Measurements from ENCODE around the gene FAM120A.

The FAM120A gene

DNA sequence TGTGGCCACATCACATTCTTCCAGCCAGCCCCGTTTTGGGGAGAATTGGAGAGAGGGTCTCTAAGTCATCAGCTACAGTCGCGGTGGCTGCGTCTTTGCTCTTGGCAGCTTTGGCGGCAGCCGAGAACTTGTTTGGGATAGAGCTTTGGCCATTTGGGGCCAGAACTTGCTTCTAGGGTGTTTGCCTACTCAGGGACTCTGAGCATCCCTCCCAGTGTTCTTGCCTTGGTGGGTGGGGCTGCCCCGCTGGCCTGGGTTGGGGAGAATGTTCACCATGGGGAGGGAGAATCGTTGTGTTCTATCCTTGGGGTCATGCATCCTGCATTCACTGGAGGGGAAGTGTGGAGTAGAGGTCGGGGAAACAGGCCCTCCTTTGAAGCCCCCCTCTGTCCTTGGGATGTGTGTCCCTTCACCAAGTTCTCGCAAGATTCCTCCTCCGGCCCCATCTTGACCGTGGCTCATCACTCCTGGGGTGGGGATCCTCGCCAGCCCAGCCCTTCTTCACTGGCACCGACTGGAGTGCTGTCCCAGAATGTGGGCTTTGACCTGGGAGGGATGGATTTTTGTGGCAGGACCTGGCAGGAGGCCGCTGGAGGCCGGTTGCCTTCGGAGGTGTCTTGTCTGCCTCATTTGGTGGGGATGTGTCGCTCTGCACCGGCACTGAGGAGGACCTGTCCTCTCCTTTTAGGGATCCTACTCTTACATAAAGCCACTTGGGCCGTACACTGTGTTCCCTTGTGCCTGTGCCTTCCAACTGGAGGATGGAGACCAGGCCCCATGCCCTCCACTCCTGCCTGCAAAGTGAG lies 128.4 kb downstream of the FAM120A start:
- no peak for DNase-seq (ENCODE audit: low read depth)

DNA sequence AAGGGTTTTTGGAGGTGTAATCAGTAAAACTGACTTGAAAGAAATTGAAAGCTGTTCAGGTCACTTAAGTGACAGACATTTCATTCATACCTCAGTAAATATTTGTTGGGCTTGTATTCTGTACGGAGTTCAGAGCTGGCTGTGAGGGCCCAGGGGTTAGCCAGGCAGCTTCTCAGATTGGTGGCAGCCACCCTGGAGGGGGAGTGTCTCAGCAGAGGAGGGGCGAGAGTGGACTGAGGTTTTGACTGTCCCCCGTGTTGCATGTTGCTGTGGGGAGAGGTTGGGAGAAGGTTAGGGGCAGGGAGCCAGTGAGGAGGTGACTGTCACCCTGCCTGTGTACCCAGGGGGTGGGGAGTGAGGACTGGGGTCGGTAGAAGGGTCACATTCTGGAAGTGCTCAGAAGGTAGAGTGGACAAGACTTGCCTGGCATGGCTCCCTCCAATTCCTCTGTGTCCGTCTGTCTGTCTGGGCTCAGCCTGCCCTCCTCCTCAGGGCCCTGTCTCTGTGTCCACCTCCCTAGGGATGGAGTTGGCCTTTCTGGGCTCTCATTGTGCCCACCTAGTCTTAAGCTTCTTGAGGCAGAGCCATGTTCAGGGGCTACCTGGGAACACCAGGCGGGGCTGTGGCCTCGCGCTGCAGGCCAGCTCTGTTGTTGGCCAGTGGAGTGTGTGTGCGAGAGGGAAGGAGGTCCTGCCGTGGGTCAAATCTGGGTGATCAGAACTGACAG lies 129.3 kb downstream of the FAM120A start:
- no peak for DNase-seq (ENCODE audit: low read depth)

DNA sequence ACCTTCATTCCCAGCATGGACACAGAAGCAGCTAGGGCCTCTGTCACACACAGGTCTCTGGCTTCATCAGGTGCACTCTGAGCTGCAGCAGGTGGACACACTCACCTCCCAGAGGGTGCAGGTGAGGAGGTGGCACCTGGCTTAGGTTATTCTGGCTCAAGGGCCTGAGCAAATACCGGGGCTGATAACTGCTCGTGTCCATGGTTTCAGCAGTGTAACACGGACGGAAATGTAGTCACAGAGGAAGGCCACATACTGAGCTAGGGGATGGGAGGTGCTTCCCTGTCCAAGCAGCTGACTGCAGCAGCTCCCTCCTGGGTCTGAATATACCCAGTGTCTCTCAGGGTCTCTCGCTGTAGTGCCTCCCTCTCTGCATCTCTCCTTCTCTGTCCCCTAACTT lies 130.6 kb downstream of the FAM120A start:
- DNase-seq (ENCODE audit: low read depth) = no peak

DNA sequence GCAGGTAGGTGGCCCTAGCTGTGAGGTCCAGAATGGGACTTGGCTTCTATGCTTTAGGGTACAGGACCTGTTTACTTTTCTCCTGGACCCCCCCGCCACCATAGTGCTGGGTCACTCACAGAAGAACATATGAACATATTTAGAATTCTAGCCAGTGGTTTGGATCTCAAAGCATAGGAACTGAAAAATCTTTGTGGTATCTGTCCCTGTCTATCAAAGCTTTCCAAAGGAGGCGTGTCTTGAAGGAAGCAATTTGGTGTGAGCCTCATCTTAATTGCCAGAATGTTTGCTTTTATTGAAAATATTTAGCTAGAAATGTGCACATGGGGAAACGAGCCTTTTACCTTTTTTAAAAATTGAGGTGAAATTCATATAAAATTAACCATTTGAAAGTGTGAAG lies 131.1 kb downstream of the FAM120A start:
- no peak for DNase-seq (ENCODE audit: low read depth)

DNA sequence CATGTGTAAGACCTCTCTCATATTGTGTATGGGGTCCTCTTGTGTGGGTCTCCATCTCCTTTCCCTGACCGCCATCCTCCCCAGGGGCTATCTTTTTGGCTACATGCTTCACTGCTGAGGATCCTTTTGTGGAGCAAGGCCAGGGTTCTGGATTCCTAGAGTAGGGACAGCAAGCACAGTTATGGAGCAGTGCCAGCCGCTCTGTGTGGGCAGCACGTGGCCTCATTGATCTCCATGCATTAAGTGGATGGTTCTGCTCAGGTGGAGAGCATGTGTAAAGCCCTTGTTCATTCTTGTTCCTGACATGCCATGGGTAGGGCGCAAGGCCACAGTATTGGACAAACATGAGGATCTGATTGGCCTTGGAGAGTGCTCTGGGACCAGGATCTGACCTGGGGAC lies 133.8 kb downstream of the FAM120A start:
- no peak for DNase-seq (ENCODE audit: low read depth)

DNA sequence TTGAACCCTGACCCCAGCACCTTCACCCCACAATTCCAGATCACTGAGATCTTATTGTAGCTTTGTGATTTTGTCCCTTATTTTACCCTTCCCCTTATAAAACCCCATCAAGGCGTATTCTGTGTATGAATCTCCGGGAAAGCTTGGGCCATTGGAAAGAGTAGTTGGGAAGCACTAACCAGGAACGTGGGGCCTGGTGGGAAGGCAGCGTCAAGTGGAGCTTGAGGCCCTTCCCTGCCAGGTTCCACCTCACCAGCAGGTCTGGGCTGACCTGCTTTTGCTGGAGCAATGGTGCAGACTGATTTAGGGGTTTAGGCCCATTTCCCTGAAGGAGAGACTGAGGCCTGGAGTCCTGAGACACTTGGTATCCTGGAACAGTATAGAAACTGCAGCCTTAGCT lies 134.2 kb downstream of the FAM120A start:
- DNase-seq (ENCODE audit: low read depth) = no peak

DNA sequence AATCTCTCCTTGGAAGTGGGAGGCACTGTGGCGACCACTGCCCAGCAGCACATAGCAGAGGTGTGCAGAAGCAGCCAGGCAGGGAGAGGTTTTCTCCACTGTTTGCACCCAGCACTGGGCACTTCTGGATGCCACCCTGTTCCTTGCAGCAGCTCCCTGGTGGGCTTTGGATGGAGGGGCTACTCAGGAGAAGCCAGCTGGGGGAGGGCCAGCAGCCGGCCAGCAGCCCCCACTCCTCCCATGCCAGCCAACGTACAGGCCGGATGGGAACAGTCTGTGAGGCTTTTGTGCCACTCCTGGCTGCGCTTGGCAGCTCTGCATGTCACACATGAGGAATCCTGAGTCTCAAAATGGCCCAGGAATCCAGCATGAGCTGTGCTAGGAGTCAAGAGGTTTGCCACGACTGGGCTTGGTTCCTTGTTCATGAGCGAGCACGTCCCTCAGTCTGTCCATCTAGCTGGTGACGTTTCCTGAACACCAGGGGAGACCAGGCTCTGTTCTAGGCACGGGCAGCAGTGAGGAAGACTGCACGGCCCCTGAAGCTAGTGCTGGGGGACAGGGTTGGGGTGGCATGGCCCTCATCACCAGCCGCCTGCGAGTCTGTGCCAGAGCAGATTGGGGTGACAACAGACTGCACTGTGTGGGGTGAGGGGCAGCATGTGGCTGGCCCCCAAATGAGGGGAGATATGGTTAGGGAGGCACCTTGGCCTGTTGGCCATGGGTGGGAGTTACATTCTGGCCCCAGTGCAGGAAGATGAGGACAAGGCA lies 135.0 kb downstream of the FAM120A start:
- DNase-seq (ENCODE audit: low read depth) = no peak

DNA sequence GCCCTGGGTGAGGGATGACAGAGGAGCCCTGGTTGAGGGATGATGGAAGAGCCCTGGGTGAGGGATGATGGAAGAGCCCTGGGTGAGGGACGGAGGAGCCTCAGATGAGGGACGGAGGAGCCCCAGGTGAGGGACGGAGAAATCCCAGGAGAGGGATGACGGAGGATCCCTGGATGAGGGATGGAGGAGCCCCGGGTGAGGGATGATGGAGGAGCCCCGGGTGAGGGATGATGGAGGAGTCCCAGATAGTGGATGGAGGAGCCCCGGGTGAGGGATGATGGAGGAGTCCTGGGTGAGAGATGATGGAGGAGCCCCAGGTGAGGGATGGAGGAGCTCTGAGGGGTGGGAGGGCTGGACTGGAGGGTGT lies 135.8 kb downstream of the FAM120A start:
- DNase-seq (ENCODE audit: low read depth) = no peak

DNA sequence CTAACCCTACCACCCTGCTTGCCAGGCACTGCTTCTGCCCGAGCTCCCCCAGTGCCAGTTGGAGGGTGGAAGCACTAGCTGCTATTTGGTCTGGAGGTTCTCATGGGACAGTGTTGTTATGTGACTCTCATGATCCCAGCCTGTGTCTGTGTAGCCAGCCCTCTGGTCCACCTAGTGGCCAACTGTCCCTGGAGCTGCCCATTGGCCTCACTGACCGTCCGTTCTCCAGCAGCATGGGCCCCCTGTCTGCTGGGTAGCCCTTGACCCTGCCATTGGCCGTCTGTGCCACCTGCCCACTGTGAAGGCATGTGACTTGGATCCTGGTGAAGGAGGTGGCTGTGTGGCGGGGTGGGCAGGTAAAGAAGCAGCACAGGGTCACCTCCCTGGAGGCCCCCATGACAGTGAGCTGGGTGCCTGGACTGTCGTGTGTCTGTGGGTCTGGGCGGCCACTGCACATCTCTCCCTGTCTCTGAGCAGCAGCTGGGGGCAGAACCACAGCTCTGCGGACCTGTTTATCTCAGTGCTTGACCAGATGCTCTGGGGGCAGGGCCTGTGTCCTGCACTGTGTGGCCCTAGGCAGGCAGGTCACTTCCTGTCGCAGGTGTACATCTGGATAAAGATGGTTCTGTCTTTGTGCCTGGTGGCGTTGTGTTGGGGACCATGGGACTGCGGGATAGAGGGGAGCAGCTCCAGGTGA lies 136.3 kb downstream of the FAM120A start:
- DNase-seq (ENCODE audit: low read depth) = no peak

DNA sequence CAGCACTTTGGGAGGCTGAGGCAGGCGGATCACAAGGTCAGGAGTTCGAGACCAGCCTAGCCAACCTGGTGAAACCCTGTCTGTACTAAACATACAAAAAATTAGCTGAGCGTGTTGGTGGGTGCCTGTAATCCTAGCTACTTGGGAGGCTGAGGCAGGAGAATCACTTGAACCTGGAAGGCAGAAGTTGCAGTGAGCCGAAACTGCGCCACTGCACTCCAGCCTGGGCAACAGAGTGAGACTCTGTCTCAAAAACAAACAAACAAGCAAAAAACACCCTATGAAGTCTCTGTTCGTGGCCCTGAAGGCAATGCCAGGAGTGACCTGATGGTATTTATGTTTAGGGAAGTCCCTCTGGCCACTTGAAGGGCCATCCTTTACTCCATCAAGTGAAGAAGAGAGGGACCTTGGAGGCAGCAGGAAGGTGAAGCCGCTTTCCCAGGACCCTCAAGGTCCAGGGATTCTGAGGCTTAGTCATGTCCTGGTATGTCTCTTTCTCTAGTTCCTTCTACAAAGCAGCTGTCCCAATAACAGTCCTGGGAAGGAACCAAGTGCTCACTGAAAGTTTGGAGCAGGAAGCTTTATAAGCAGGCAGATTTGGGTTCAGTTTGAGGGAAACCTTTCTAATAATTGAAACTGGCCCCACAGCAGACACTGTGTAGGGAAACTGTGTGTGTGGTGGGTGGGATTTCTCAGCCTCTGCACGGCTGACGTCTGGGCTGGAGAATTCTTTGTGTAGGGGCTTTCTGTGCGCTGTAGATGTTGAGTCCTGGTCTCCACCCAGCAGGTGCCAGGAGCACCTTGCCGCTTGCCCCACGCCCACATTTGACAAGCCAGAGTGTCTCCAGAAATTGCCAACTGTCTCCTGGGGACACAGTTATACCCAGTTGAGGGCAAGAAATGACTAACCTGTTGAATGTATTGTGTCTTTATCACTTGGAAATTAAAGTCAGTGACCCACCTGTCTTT lies 137.4 kb downstream of the FAM120A start:
- no peak for DNase-seq (ENCODE audit: low read depth)

DNA sequence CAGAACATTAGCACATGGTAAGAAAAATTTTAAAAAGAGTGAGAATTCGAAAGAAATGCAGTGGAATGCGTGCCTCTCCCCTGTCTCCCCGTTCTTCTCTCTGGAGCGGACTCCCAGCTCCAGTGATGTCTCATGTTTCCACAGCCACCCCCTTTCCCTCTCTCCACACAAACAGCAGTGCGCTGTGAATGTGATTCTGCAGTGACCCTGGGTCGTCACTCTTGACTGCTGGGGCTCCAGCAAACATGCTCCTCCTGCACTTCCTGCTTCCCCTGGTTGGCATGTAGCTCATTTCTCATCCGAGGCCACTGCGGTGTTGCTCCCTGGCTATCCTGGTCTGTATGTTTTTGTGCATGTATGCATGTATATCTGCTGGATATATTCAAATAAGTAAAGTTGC lies 138.2 kb downstream of the FAM120A start:
- no peak for DNase-seq (ENCODE audit: low read depth)

DNA sequence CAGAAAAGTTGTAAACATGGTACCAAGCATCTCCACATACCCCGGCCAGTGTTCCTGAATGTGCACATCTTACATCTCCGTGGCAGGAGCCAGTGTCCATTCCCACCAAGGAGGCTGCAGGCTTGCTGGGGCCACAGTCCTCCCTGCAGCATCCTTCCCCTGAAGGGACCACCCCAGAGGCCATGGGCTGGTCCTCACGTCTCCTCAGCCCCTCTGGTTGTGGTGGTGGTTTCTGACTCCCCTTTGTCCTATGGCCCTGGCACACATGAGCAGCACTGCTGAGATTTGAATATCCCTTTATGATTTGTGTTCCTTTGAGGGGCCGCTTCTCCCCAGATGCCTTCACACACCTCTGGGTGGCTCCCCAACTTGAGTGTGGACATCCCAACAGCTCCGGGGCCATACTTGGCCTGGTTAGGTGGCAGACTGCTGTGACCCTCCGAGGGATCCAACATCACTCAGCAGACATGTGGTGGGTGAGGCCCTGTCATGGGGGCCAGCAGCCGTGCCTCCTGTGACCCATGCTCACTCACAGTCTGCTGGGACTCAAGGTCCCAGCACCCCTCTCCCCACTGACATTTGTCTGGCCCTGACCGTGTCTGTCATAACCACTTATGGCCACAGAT lies 139.2 kb downstream of the FAM120A start:
- no peak for DNase-seq (ENCODE audit: low read depth)

DNA sequence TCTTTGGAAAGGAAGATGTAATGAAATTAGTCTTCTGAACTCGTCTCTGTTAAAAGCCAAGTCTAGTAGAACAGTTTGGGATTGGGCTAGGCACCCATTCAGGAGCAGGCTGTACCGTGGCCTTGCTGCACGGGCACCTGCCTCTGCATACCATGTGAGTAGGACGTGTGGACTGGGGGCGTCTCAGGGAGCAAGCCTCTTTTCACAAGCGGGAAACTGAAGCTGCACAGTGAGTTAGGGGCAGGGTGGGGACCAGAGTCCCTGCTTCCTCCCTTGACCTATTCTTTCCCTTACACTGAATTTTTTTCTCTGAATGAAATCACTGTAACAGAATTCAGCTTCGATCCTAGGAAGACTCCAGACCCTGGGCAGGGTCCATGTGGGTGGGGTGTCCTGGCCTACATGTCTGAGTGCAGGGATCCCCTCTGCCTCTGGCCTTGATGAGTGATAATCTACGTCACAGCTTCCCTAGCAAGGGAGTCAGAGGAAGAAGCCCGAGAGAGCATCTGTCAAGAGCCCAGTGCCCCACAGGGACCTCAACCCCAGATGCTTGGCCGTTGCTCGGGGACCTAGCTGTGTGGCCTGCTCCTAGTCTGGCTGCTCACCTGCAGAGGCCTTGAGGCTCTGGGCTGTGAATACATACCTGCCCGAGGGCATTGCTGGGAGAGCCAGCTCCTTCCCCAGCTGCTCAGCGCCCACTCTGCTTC lies 140.0 kb downstream of the FAM120A start:
- DNase-seq (ENCODE audit: low read depth) = no peak

DNA sequence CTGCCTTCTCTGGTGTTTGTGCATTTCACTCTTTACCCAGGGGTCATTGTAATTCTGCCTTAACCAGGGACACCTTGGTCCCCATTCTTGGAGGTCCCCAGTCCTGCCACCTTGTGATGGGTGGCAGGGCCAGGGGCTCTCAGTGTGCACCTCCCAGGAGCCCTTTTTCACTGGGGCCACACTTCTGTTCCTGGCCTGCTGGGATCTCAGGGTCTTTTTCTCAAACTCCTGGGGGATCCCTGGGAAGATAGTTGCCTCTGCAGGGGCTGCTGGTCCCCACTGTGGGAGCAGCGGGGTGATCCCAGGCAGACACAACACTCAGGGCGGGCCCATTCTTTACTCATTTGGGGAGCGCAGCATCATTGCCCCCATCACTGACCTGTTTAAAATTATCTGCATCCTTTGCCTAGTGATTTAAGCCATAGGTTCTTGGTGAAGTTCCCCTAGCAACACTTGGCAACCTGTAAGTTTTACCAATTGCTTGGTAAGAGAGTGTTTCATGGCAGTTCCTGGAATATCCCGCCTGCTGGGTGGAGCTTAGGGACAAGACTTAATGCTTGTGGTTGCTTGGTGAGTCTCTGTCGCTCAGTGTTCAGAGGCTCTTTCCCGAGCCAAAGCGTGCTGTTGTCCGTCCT lies 140.6 kb downstream of the FAM120A start:
- no peak for DNase-seq (ENCODE audit: low read depth)

DNA sequence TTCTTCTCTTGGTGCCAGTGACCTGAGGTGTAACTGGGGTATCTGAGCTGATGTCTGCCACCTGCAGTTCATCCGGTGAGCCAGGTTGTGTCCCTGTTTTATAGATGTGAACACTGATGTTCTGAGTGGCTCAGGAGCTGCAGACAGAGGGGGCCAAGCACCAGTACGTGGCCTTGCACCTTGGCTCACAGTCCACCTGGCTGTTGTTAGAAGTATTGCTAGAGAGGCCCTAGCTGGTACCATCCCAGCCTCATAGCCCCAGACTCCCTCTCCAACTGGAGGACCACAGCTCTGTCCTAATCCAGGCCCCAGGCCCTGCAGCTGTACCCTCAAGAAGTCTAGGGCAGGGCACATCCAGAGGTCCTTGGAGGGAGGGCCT lies 141.1 kb downstream of the FAM120A start:
- no peak for DNase-seq (ENCODE audit: low read depth)

DNA sequence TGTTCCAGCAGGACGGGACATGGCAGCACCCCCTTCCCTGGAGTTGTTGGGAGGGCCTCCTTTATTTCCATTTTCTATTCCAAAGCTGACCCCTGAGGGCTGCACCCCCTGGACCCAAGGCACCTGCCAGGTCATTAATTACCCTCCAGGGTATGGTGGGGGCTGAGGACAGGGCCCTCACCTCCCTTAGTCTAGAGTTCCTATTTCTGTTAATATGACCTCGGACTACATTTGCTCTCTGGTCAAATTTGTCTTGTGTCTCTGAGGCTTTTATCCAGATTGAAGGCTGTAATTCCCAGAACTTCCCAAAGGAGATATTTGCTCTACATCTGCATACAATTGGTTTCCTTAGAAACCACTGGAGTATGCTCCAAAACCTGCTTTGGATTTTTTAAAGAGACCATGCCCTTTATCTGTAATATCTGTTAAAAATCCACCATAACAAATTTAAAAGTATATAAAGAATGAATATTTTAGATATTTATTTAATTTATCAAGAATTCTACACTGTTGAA lies 141.7 kb downstream of the FAM120A start:
- no peak for DNase-seq (ENCODE audit: low read depth)

DNA sequence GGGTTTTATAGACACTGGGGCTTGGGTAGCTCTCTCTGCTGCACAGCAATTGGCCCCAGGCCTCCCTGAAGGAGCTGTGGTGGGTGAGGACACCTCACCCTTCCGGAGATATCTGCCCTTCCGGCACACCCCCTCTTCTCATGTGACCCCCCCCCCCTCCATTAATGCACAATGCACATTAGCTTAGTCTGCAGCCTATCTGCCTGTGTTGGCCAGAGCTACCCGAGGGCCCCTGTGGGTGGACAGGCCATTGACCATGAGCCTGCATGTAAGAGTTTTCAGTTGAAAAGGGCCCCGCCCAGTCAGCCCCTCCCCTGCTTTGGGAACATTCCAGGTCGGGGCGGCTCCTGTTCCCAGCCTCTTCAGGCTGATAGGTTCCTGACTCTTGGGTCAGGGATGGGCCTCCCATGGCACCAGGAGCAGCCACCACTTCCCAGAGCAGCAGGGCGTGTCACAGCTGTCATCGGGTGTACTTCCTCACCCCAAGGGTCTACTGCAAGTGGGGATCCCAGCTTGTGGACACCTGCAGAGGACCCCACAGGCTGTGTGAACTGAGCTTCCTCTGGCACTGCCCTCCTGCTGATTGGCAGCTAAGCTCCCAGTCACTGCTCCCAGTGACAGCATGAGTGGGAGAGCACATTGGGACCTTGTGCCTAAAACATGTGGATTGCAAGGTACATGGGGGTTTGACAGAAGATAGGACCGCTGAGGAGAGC lies 142.7 kb downstream of the FAM120A start:
- DNase-seq (ENCODE audit: low read depth) = no peak

DNA sequence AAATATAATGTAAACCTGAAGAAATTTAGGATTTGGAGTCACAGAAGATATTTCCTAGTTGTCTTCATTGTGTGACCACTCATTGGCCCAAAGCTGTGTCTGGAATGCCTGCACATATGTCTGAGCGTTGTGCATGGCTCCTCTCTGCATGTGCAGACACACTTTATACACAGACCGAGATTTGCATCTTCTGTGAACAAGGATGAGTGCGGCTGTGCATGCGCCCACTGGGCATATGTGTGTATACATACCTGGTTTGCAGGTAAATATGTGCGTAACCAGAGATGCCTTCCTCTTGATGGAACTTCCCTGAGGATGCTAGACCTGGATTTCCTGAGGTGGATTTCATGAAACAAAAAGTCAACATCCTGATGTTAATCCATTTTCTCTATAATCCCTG lies 144.0 kb downstream of the FAM120A start:
- no peak for DNase-seq (ENCODE audit: low read depth)

Data from stimulated activated CD8-positive, alpha-beta memory T cell treated with anti-CD3 and anti-CD28 coated beads, Interleukin-15, amount 100 ng/mL, for 1 hour (primary cell).